ENCODE measurements around the gene TOP1.

GRCh38 chr20:41145821-41146620, 117.4 kb downstream of the TOP1 start:
- TF ChIP-seq MYC (IDR thresholded peaks at IDR 0.05; ENCODE audit: low read depth, low read length) (no peak), MYC (CRISPR knock-in tag; IDR thresholded peaks at IDR 0.05; ENCODE audit: borderline replicate concordance, low read depth) (no peak), POLR2A (conservative IDR thresholded peaks at IDR 0.05) (no peak), CEBPB (tag; IDR thresholded peaks at IDR 0.05) (no peak), ATF3 (IDR thresholded peaks at IDR 0.05) (no peak), ATF3 (CRISPR knock-in tag; conservative IDR thresholded peaks at IDR 0.05) (no peak), CEBPZ (IDR thresholded peaks at IDR 0.05; ENCODE audit: borderline replicate concordance, low read depth, low read length) (no peak), SOX6 (IDR thresholded peaks at IDR 0.05) (no peak), CTCF (IDR thresholded peaks at IDR 0.05 in 2 of 3, conservative IDR thresholded peaks at IDR 0.05 in 1 of 3; ENCODE audit: insufficient read depth in 2 of 3, low read depth in 1 of 3, low read length in 3 of 3) (no peak), POLR2AphosphoS5 (IDR thresholded peaks at IDR 0.05; ENCODE audit: control insufficient read depth, insufficient read depth, low read depth, low read length) (no peak), TBP (optimal IDR thresholded peaks at IDR 0.05; ENCODE audit: low read depth, low read length) (no peak)
